Activated T-cell treated with anti-CD3 and anti-CD28 coated beads, Interleukin-2, amount 50 U/mL, for 24 hours (primary cell): ENCODE results near the gene RAVER2.
"Not testable (repeated sequence)": the region's sequence is repeated elsewhere in the genome, so short reads cannot be mapped to it uniquely, and the experiment has no call there.

Source experiments
- DNase-seq: peaks from one replicate; pipeline ENCODE4 v3.0.0-alpha.2; 2020
- H3K27ac Mint-ChIP-seq: 2 replicates; pipeline ENCODE4 v1.8.0; 2020; ENCODE audit warnings: mild to moderate bottlenecking, mixed read lengths
- H3K27me3 Mint-ChIP-seq: 2 replicates; pipeline ENCODE4 v1.8.0; 2020; ENCODE audit warnings: mixed read lengths
- H3K36me3 Mint-ChIP-seq: 2 replicates; pipeline ENCODE4 v1.8.0; 2020; ENCODE audit warnings: low read depth, mixed read lengths
- H3K4me1 Mint-ChIP-seq: 2 replicates; pipeline ENCODE4 v1.8.0; 2020; ENCODE audit warnings: low read depth, mixed read lengths
- H3K4me3 Mint-ChIP-seq: 2 replicates; pipeline ENCODE4 v1.8.0; 2020; ENCODE audit warnings: mild to moderate bottlenecking, moderate library complexity, mixed read lengths
- H3K9me3 Mint-ChIP-seq: 2 replicates; pipeline ENCODE4 v1.8.0; 2020; ENCODE audit warnings: mixed read lengths

Gene RAVER2

GRCh38 chr1:64733581-64734286 is 11.1 kb upstream of the RAVER2 start:
- Mint-ChIP-seq H3K36me3 (no peaks in the 10 kb centered on the region), H3K27ac (no peak overlapping the region)

GRCh38 chr1:64734287-64734652 is 10.6 kb upstream of the RAVER2 start:
- no peak for DNase-seq
- Mint-ChIP-seq H3K36me3 (no peaks in the 10 kb centered on the region), H3K4me3 (no peak overlapping the region), H3K27ac (no peak overlapping the region), H3K27me3 (no peaks in the 10 kb centered on the region), H3K4me1 (no peaks in the 10 kb centered on the region), H3K9me3 (no peaks in the 10 kb centered on the region)

More at GRCh38 chr1:64733581-64734286, 11.1 kb upstream of the RAVER2 start:
- no peak for DNase-seq
- Mint-ChIP-seq H3K27me3 (no peaks in the 10 kb centered on the region), H3K4me3 (no peak overlapping the region), H3K9me3 (no peaks in the 10 kb centered on the region), H3K4me1 (no peaks in the 10 kb centered on the region)

GRCh38 chr1:64740687-64741086 is 4.2 kb upstream of the RAVER2 start:
- H3K4me1 Mint-ChIP-seq = peaks cover 12% of the 10 kb centered on the region
- H3K4me3 Mint-ChIP-seq, H3K27ac Mint-ChIP-seq, H3K36me3 Mint-ChIP-seq, DNase-seq, H3K9me3 Mint-ChIP-seq: not testable (repeated sequence)
- H3K27me3 Mint-ChIP-seq = peaks cover 11% of the 10 kb centered on the region

- H3K4me3 Mint-ChIP-seq = peak overlapping the region; percentile 79
- peak overlapping the region; percentile 74 for H3K27ac Mint-ChIP-seq
- H3K4me1 Mint-ChIP-seq = peaks cover 18% of the 10 kb centered on the region
Observed at GRCh38 chr1:64743954-64744491, 852 bp upstream of the RAVER2 start.

GRCh38 chr1:64745181-64745985 is 508 bp downstream of the RAVER2 start:
- peak; percentile 55 for DNase-seq
- H3K36me3 Mint-ChIP-seq = no peaks in the 10 kb centered on the region
- H3K4me1 Mint-ChIP-seq = peaks cover 18% of the 10 kb centered on the region
- peaks cover 11% of the 10 kb centered on the region for H3K27me3 Mint-ChIP-seq
- no peaks in the 10 kb centered on the region for H3K9me3 Mint-ChIP-seq
- H3K4me3 Mint-ChIP-seq = peak overlapping the region; percentile 78
- peak overlapping the region; percentile 79 for H3K27ac Mint-ChIP-seq

More at GRCh38 chr1:64743954-64744491, 852 bp upstream of the RAVER2 start:
- Mint-ChIP-seq H3K9me3 (no peaks in the 10 kb centered on the region), H3K36me3 (no peaks in the 10 kb centered on the region), H3K27me3 (peaks cover 11% of the 10 kb centered on the region)
- DNase-seq = no peak

DNA sequence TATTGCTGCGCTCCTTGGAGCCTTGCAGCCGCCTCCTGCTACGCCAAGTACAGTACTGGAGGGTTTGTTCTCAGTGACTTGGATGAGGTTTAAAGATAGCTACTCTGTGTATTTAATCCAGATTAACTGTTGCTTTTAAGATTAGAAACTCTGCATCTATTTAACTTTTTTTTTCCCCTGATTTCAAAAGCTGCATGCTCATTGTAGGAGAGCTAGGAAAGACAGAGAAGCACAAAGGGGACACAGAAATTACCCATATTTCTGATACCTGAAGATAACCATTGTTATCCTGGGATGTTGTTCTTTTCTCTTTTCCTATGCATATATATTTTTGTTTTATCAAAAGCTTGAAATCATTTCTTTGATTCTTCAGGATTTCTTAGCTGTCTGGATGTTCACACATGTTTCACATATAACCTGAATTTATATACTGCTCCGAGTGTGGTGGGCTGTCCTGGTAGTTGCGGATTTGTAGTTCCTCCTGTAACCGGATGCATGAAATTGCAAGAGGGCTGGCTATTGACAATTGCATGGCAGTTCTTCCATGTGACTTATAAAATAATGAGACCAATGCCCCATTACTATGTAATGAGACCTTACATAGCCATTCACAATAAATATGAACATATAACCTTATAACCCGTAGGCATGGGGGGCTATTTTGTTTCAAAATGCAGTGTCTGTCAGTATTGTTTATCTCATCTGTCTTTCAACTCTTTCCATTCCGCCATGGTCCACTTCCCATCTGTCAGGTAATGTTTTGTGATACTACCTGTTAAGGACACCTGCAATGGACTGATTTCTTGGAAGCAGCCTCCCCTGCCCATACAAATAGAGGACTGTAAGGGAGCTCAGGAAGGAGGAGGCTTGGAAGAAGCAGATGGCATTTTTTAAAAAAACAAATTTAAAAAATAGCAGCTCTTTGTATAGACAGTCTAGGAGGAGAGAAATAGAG is 1.4 kb downstream of the RAVER2 start:
- no peak for DNase-seq
- no peaks in the 10 kb centered on the region for H3K36me3 Mint-ChIP-seq

GRCh38 chr1:64748222-64748621 is 3.3 kb downstream of the RAVER2 start:
- Mint-ChIP-seq H3K27me3 (peaks cover 7% of the 10 kb centered on the region), H3K36me3 (no peaks in the 10 kb centered on the region), H3K9me3 (no peaks in the 10 kb centered on the region), H3K27ac (no peak overlapping the region), H3K4me3 (no peak overlapping the region), H3K4me1 (peaks cover 18% of the 10 kb centered on the region)
- no peak for DNase-seq

More for the DNA sequence above, 1.4 kb downstream of the RAVER2 start:
- peaks cover 18% of the 10 kb centered on the region for H3K4me1 Mint-ChIP-seq
- peak overlapping the region; percentile 79 for H3K27ac Mint-ChIP-seq
- H3K27me3 Mint-ChIP-seq = peaks cover 10% of the 10 kb centered on the region
- no peaks in the 10 kb centered on the region for H3K9me3 Mint-ChIP-seq
- H3K4me3 Mint-ChIP-seq = peak overlapping the region; percentile 78

- Mint-ChIP-seq H3K27me3 (peaks cover 3% of the 10 kb centered on the region), H3K9me3 (no peaks in the 10 kb centered on the region), H3K36me3 (no peaks in the 10 kb centered on the region), H3K4me1 (peaks cover 16% of the 10 kb centered on the region), H3K4me3 (no peak overlapping the region), H3K27ac (no peak overlapping the region)
- no peak for DNase-seq
Observed at GRCh38 chr1:64748706-64749105, 3.8 kb downstream of the RAVER2 start.

GRCh38 chr1:64750092-64750491 is 5.2 kb downstream of the RAVER2 start:
- Mint-ChIP-seq H3K27me3 (no peaks in the 10 kb centered on the region), H3K4me1 (peaks cover 10% of the 10 kb centered on the region), H3K36me3 (no peaks in the 10 kb centered on the region), H3K9me3 (no peaks in the 10 kb centered on the region), H3K4me3 (no peak overlapping the region), H3K27ac (no peak overlapping the region)
- DNase-seq = no peak

GRCh38 chr1:64750875-64751274 is 6.0 kb downstream of the RAVER2 start:
- Mint-ChIP-seq H3K36me3 (no peaks in the 10 kb centered on the region), H3K4me1 (peaks cover 4% of the 10 kb centered on the region), H3K27ac (no peak overlapping the region), H3K9me3 (no peaks in the 10 kb centered on the region), H3K4me3 (no peak overlapping the region), H3K27me3 (no peaks in the 10 kb centered on the region)
- no peak for DNase-seq

- Mint-ChIP-seq H3K9me3 (no peaks in the 10 kb centered on the region), H3K36me3 (no peaks in the 10 kb centered on the region), H3K27me3 (no peaks in the 10 kb centered on the region), H3K27ac (no peak overlapping the region), H3K4me1 (no peaks in the 10 kb centered on the region), H3K4me3 (no peak overlapping the region)
- no peak for DNase-seq
Observed at GRCh38 chr1:64754173-64754572, 9.3 kb downstream of the RAVER2 start.

DNA sequence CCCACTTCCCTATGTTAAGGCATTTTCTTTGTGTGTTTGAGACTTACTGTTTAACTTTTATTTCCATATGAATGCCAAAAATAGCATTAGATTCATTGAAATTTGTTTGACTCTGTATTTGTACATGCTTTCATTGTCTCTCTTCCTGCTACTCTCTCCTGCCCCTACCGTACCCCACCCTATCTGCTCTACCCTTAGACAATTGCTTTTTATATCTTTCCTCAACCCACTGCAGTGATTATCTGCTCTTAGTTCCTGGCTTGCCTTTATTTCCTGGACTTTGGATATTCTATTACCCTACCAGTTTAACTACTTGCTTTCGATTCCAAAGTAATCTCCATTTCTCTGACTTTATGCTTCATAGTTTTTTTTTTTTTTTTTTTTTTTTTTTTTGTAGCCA is 10.5 kb downstream of the RAVER2 start:
- H3K36me3 Mint-ChIP-seq = no peaks in the 10 kb centered on the region
- no peaks in the 10 kb centered on the region for H3K4me1 Mint-ChIP-seq
- no peak for DNase-seq
- no peaks in the 10 kb centered on the region for H3K27me3 Mint-ChIP-seq
- H3K9me3 Mint-ChIP-seq = no peaks in the 10 kb centered on the region
- H3K27ac Mint-ChIP-seq = no peak overlapping the region
- H3K4me3 Mint-ChIP-seq = no peak overlapping the region

DNA sequence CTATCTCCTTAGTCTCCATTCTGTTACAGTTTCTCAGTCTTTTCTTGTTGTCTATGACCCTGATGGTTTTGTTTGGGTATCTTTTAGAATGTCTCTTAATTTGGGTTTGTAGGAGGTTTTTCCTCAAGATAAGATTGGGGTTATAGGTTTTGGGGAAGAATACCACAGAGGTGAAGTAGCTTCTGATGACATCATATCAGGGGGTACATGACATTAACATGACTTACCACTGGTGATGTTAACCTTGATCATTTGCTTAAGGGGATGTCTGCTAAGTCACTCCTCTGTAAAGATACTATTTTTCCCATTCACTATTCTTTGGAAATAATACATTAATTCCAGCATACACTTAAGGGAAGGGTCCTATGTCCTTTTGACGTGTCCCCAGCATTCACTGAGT is 11.9 kb downstream of the RAVER2 start:
- no peak overlapping the region for H3K27ac Mint-ChIP-seq
- H3K36me3 Mint-ChIP-seq = no peaks in the 10 kb centered on the region
- H3K4me3 Mint-ChIP-seq = no peak overlapping the region
- no peaks in the 10 kb centered on the region for H3K9me3 Mint-ChIP-seq
- no peak for DNase-seq
- no peaks in the 10 kb centered on the region for H3K4me1 Mint-ChIP-seq
- no peaks in the 10 kb centered on the region for H3K27me3 Mint-ChIP-seq

- no peaks in the 10 kb centered on the region for H3K36me3 Mint-ChIP-seq
- no peaks in the 10 kb centered on the region for H3K9me3 Mint-ChIP-seq
- no peak overlapping the region for H3K27ac Mint-ChIP-seq
- no peak for DNase-seq
- H3K27me3 Mint-ChIP-seq = no peaks in the 10 kb centered on the region
- H3K4me1 Mint-ChIP-seq = no peaks in the 10 kb centered on the region
- no peak overlapping the region for H3K4me3 Mint-ChIP-seq
Observed at GRCh38 chr1:64757213-64757612, 12.3 kb downstream of the RAVER2 start.
